DOHH2 (cell line): ENCODE measurements around the gene TMEM52.

ENCODE experiments used
- H3F3A ChIP-seq: fragments of 200-600 bp; sonication (generic), shearing (Covaris generic); 2 replicates; pipeline ENCODE4 v1.6.0; 2016; ENCODE audit warnings: antibody characterized with exemption, mild to moderate bottlenecking; ENCODE audit not compliant: control insufficient read depth, insufficient read depth
- H3K27ac ChIP-seq: fragments of 200-600 bp; sonication (generic); 2 replicates; pipeline ENCODE4 v1.5.1; 2014; ENCODE audit warnings: low read depth, mild to moderate bottlenecking, low read length, moderate library complexity
- H3K27me3 ChIP-seq: fragments of 200-600 bp; sonication (generic); 2 replicates; pipeline ENCODE4 v1.6.1; 2014; ENCODE audit warnings: mild to moderate bottlenecking, low read length, mixed read lengths; ENCODE audit not compliant: control insufficient read depth
- H3K36me3 ChIP-seq: fragments of 200-600 bp; sonication (generic); 2 replicates; pipeline ENCODE4 v1.6.1; 2014; ENCODE audit warnings: mild to moderate bottlenecking, low read length, moderate library complexity, mixed read lengths; ENCODE audit not compliant: control insufficient read depth
- H3K4me1 ChIP-seq: fragments of 200-600 bp; sonication (generic); 2 replicates; pipeline ENCODE4 v1.6.1; 2014; ENCODE audit warnings: mild to moderate bottlenecking, low read length, mixed read lengths; ENCODE audit not compliant: control insufficient read depth
- H3K4me2 ChIP-seq: fragments of 200-600 bp; sonication (generic); 2 replicates; pipeline ENCODE4 v1.6.0; 2014; ENCODE audit warnings: mild to moderate bottlenecking, low read length, moderate library complexity
- H3K4me3 ChIP-seq: fragments of 200-600 bp; sonication (generic); 2 replicates; pipeline ENCODE4 v1.5.1; 2014; ENCODE audit warnings: mild to moderate bottlenecking, low read length, mixed read lengths
- H3K79me2 ChIP-seq: fragments of 200-600 bp; sonication (generic); 2 replicates; pipeline ENCODE4 v1.6.1; 2014; ENCODE audit warnings: mild to moderate bottlenecking, low read length, mixed read lengths; ENCODE audit not compliant: control insufficient read depth
- H3K9me2 ChIP-seq: fragments of 200-600 bp; sonication (generic); replicated peaks from 2 replicates; pipeline ENCODE4 v1.6.1; 2014; ENCODE audit warnings: mild to moderate bottlenecking, low read length, mixed read lengths; ENCODE audit not compliant: control insufficient read depth
- H3K9me3 ChIP-seq: fragments of 200-600 bp; sonication (generic); 2 replicates; pipeline ENCODE4 v1.6.1; 2014; ENCODE audit warnings: antibody characterized with exemption, low read length, mixed read lengths; ENCODE audit not compliant: control insufficient read depth, insufficient read depth
- H4K20me1 ChIP-seq: fragments of 200-600 bp; sonication (generic); 2 replicates; pipeline ENCODE4 v1.6.0; 2014; ENCODE audit warnings: low read depth, mild to moderate bottlenecking, antibody characterized with exemption, low read length, moderate library complexity; ENCODE audit not compliant: control insufficient read depth, insufficient read depth
- EZH2phosphoT487 ChIP-seq: fragments of 200-600 bp; sonication (generic); IDR thresholded peaks from 2 replicates; pipeline ENCODE4 v1.6.1; 2017; ENCODE audit warnings: borderline replicate concordance, mild to moderate bottlenecking, antibody characterized with exemption, low read length, moderate library complexity, mixed read lengths
- TF ChIP-seq, protein P1 (sequence below): fragments of 200-600 bp; sonication (generic); IDR thresholded peaks from one replicate; pipeline ENCODE4 v1.5.1; 2014; ENCODE audit warnings: antibody characterized with exemption, mild to moderate bottlenecking, low read depth, low read length; ENCODE audit not compliant: poor library complexity, severe bottlenecking

The TMEM52 gene

DNA sequence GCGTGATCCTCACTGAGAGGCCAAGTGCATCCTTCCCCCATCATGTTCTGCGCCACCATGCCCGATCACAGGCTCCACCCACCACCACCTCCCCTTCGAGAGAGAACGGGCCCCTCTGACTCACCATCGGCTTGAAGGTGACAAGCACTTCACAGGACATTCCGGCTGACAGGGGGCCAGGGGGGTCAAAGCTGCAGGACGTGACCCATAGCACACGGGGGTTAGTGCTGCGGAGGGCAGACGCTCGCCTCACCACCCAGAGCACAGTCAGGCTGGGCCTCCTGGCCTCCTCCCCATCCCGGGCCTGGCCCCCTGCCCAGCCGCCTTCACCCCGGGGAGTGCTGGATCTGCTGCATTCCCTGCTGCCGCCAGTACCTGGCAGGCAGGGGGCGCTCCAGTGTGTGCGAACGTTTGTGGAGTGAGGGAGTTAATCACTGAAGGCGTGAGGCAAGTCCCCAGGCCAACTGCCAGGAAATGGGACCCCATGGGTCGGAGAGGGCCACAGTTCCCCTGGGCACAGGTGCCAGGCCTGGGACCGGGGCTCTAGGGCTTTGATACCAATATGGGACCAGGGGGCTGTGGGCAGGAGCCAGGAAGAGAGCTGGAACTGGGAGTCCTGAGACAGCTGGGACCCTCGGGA is 40.9 kb upstream of the TMEM52 start:
- H3K4me3 ChIP-seq, result no peak overlapping the region
- no peaks in the 10 kb centered on the region for H3K27me3 ChIP-seq
- no peaks in the 10 kb centered on the region for H3F3A ChIP-seq
- no peak overlapping the region for H3K27ac ChIP-seq
- H3K9me2 ChIP-seq, result no peaks in the 10 kb centered on the region
- no peaks in the 10 kb centered on the region for H3K4me1 ChIP-seq
- H4K20me1 ChIP-seq, result no peaks in the 10 kb centered on the region
- TF ChIP-seq, protein P1, sequence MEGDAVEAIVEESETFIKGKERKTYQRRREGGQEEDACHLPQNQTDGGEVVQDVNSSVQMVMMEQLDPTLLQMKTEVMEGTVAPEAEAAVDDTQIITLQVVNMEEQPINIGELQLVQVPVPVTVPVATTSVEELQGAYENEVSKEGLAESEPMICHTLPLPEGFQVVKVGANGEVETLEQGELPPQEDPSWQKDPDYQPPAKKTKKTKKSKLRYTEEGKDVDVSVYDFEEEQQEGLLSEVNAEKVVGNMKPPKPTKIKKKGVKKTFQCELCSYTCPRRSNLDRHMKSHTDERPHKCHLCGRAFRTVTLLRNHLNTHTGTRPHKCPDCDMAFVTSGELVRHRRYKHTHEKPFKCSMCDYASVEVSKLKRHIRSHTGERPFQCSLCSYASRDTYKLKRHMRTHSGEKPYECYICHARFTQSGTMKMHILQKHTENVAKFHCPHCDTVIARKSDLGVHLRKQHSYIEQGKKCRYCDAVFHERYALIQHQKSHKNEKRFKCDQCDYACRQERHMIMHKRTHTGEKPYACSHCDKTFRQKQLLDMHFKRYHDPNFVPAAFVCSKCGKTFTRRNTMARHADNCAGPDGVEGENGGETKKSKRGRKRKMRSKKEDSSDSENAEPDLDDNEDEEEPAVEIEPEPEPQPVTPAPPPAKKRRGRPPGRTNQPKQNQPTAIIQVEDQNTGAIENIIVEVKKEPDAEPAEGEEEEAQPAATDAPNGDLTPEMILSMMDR, result peak; percentile 97
- TF ChIP-seq EZH2phosphoT487, result no peak
- H3K79me2 ChIP-seq, result no peaks in the 10 kb centered on the region
- H3K9me3 ChIP-seq, result peaks cover 4% of the 10 kb centered on the region
- no peaks in the 10 kb centered on the region for H3K36me3 ChIP-seq
- H3K4me2 ChIP-seq, result no peak overlapping the region

DNA sequence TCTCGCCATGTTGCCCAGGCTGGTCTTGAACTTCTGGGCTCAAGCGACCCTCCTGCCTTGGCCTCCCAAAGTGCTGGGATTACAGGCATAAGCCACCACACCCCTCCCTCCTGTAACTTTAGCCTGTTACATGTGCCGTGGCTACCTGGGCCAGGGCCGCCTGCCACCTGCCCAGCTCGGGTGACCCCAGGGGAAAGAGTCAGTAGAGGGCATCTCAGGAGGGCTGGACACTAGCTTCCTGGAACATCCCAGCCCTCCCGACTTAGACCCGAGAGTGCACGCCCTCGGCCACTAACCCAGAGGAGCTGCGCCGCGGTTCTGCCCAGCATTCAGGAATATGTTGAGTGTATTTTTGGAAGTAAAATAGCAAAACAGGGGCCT is 40.4 kb upstream of the TMEM52 start:
- peaks cover 9% of the 10 kb centered on the region for H3K9me3 ChIP-seq
- no peaks in the 10 kb centered on the region for H3K36me3 ChIP-seq
- H3K4me2 ChIP-seq, result no peak overlapping the region
- no peaks in the 10 kb centered on the region for H4K20me1 ChIP-seq
- no peak for TF ChIP-seq EZH2phosphoT487
- TF ChIP-seq, protein P1, result no peak
- H3K27ac ChIP-seq, result no peak overlapping the region
- no peaks in the 10 kb centered on the region for H3K79me2 ChIP-seq
- no peaks in the 10 kb centered on the region for H3K4me1 ChIP-seq
- no peaks in the 10 kb centered on the region for H3K9me2 ChIP-seq
- no peak overlapping the region for H3K4me3 ChIP-seq
- H3K27me3 ChIP-seq, result no peaks in the 10 kb centered on the region
- H3F3A ChIP-seq, result no peaks in the 10 kb centered on the region

DNA sequence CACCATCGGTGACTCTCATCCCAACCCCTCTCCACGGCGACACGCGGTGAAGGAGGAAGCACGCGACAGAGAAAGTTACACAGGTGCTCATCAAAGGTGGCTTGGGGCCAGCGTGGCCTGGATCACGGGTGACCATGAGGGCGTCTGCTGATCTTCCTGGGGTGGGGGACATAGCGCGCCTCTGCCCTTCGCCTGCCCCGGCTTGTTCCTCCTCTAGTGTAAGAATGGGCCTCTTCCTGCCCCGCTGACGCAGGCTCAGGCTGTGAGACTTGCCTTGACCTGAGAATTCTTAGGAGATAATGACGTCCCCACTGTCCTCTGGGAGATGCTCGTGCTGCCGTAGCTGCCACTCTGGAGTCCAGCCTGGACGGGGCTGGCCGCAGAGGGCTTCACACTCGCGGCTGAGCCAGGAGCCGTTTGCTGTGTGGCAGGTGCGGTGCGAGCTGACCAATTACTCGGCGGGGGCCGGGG is 39.0 kb upstream of the TMEM52 start:
- Histone ChIP-seq H3K27ac (no peak overlapping the region), H3K4me1 (no peaks in the 10 kb centered on the region), H3F3A (no peaks in the 10 kb centered on the region), H3K36me3 (no peaks in the 10 kb centered on the region), H3K9me2 (no peaks in the 10 kb centered on the region), H4K20me1 (no peaks in the 10 kb centered on the region), H3K4me2 (no peak overlapping the region), H3K4me3 (no peak overlapping the region), H3K79me2 (no peaks in the 10 kb centered on the region), H3K27me3 (no peaks in the 10 kb centered on the region), H3K9me3 (peaks cover 10% of the 10 kb centered on the region)
- TF ChIP-seq EZH2phosphoT487, result no peak
- TF ChIP-seq, protein P1, result no peak
